Stomach (tissue), 4 donors: ENCODE results near the gene PURB.
"Not testable (repeated sequence)": the region's sequence is repeated elsewhere in the genome, so short reads cannot be mapped to it uniquely, and the experiment has no call there.

Experiments
- EP300 ChIP-seq: sonication (generic); formaldehyde crosslinking; IDR thresholded peaks from one replicate; pipeline ENCODE4 v1.6.1; 2017; ENCODE audit warnings: antibody characterized with exemption
- POLR2A ChIP-seq, 4 donors: fragments of 450-650 bp; IDR thresholded peaks; one replicate each; pipeline ENCODE4 v1.6.1; 2016; ENCODE audit warnings: antibody characterized with exemption in 4 of 4, control low read depth in 2 of 4, mild to moderate bottlenecking in 1 of 4, moderate library complexity in 1 of 4
- POLR2AphosphoS5 ChIP-seq, 3 donors: sonication (generic); formaldehyde crosslinking; IDR thresholded peaks; one replicate each; pipeline ENCODE4 v1.6.1; 2016; ENCODE audit warnings: antibody characterized with exemption in 3 of 3
- TF ChIP-seq, protein P1 (sequence below), 7 experiments: fragments of 450-650 bp in 4 of 7; fragments of 200-600 bp in 3 of 7; sonication (generic) in 3 of 7; IDR thresholded peaks; one replicate each; pipeline ENCODE4 v1.5.1; 2016 to 2019; ENCODE audit warnings: antibody characterized with exemption in 7 of 7, control low read depth in 2 of 7, mild to moderate bottlenecking in 1 of 7

DNA sequence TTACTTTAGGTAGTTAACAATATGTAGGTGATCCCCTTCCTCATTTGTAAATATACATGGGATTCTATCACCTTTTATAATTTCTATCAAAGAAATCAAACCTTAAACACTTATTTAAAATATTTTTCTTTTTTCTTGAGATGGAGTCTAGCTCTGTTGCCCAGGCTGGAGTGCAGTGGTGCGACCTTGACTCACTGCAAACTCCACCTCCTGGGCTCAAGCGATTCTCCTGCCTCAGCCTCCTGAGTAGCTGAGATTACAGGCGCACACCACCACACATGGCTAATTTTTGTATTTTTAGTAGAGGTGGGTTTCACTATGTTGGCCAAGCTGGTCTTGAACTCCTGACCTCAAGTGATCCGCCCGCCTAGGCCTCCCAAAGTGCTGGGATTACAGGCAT, 41.9 kb downstream of the PURB start:
- TF ChIP-seq POLR2A (IDR thresholded peaks at IDR 0.05); POLR2AphosphoS5 (IDR thresholded peaks at IDR 0.05); EP300: not testable (repeated sequence)
- TF ChIP-seq, protein P1, sequence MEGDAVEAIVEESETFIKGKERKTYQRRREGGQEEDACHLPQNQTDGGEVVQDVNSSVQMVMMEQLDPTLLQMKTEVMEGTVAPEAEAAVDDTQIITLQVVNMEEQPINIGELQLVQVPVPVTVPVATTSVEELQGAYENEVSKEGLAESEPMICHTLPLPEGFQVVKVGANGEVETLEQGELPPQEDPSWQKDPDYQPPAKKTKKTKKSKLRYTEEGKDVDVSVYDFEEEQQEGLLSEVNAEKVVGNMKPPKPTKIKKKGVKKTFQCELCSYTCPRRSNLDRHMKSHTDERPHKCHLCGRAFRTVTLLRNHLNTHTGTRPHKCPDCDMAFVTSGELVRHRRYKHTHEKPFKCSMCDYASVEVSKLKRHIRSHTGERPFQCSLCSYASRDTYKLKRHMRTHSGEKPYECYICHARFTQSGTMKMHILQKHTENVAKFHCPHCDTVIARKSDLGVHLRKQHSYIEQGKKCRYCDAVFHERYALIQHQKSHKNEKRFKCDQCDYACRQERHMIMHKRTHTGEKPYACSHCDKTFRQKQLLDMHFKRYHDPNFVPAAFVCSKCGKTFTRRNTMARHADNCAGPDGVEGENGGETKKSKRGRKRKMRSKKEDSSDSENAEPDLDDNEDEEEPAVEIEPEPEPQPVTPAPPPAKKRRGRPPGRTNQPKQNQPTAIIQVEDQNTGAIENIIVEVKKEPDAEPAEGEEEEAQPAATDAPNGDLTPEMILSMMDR (IDR thresholded peaks at IDR 0.05) = not testable (repeated sequence)
